Endothelial cell of umbilical vein (primary cell): ENCODE data around the gene CEACAM5. TPM values are rescaled to one million over a fixed set of nuclear protein-coding genes. Genes with fewer than 3 reads are reported as not detected.

Source experiments
- BruUV-seq: library from RNA; stranded (reverse); fragments of 400-500 nt; replicated peaks from 2 replicates; lab custom pipeline; 2021; lab: Mats Ljungman, UMichigan
- CTCF ChIA-PET: fragments of 300-600, 350-600 bp; sonication (Branson Sonifier 250); formaldehyde crosslinking; loops from one replicate; lab custom pipeline; 2021; ENCODE audit warnings: antibody characterized with exemption, inconsistent platforms; lab: Charles Lee
- POLR2A ChIA-PET: fragments of 300-600, 350-600 bp; sonication (Branson Sonifier 250); formaldehyde crosslinking; loops from one replicate; lab custom pipeline; 2021; ENCODE audit warnings: antibody characterized with exemption, inconsistent platforms; lab: Charles Lee
- DNase-seq: peaks from one replicate; pipeline ENCODE4 v3.0.0-alpha.2; 2011; ENCODE audit warnings: low read depth, low spot score
- FAIRE-seq: peaks from 2 replicates; lab custom pipeline; 2011; peaks lifted over from hg19 to GRCh38; lab: Jason Lieb, UNC
- H2AFZ ChIP-seq: 2 replicates; pipeline ENCODE4 v1.6.0; 2012; ENCODE audit warnings: low read depth, low read length, control low read depth, inconsistent platforms
- H3K27ac ChIP-seq: 2 replicates; pipeline ENCODE4 v1.5.1; 2011; ENCODE audit warnings: low read depth, mild to moderate bottlenecking, control low read depth, low read length, moderate library complexity; ENCODE audit not compliant: insufficient read depth
- H3K27me3 ChIP-seq, 2 experiments: 2 replicates each; pipeline versions ENCODE4 v1.6.0 to v1.6.1; 2011; ENCODE audit warnings: low read length in 2 of 2, mixed read lengths in 1 of 2; ENCODE audit not compliant: control insufficient read depth in 2 of 2, insufficient read depth in 2 of 2
- H3K36me3 ChIP-seq, 2 experiments: 2 replicates in 1 of 2; 3 replicates in 1 of 2; pipeline ENCODE4 v1.5.1; 2011; ENCODE audit warnings: low read length in 2 of 2, mild to moderate bottlenecking in 1 of 2, moderate library complexity in 1 of 2; ENCODE audit not compliant: control insufficient read depth in 2 of 2, insufficient read depth in 2 of 2; ENCODE audit errors: extremely low read depth in 1 of 2
- H3K4me1 ChIP-seq: 3 replicates; pipeline ENCODE4 v1.5.1; 2011; ENCODE audit warnings: mild to moderate bottlenecking, low read length; ENCODE audit not compliant: control insufficient read depth, insufficient read depth; ENCODE audit errors: extremely low read depth
- H3K4me2 ChIP-seq: 2 replicates; pipeline ENCODE4 v1.6.1; 2011; ENCODE audit warnings: low read length, control low read depth, mixed read lengths; ENCODE audit not compliant: insufficient read depth
- H3K4me3 ChIP-seq, 3 experiments: fragments of 200-600 bp in 1 of 3; sonication (generic), shearing (Covaris generic) in 1 of 3; replicated peaks in 1 of 3; 2 replicates each; pipeline ENCODE4 v1.5.1; 2011 to 2016; ENCODE audit warnings: control low read depth in 3 of 3, low read length in 3 of 3, mild to moderate bottlenecking in 2 of 3, inconsistent platforms in 1 of 3, low read depth in 1 of 3, moderate library complexity in 1 of 3; ENCODE audit not compliant: insufficient read depth in 1 of 3
- H3K79me2 ChIP-seq: 2 replicates; pipeline ENCODE4 v1.6.0; 2012; ENCODE audit warnings: low read length, inconsistent platforms; ENCODE audit not compliant: control insufficient read depth, insufficient read depth
- H3K9ac ChIP-seq: replicated peaks from 2 replicates; pipeline ENCODE3; 2011; ENCODE audit warnings: low read length, control low read depth; ENCODE audit not compliant: insufficient read depth; ENCODE audit errors: extremely low read depth
- H3K9me1 ChIP-seq: replicated peaks from 3 replicates; pipeline ENCODE4 v1.6.0; 2011; ENCODE audit warnings: mild to moderate bottlenecking, low read length; ENCODE audit not compliant: control insufficient read depth, insufficient read depth; ENCODE audit errors: extremely low read depth
- H3K9me3 ChIP-seq: replicated peaks from 2 replicates; pipeline ENCODE4 v1.5.1; 2012; ENCODE audit warnings: low read length, inconsistent platforms; ENCODE audit not compliant: control insufficient read depth, insufficient read depth
- H4K20me1 ChIP-seq: replicated peaks from 2 replicates; pipeline ENCODE3; 2011; ENCODE audit warnings: mild to moderate bottlenecking, low read length; ENCODE audit not compliant: control insufficient read depth, insufficient read depth; ENCODE audit errors: extremely low read depth
- EZH2 ChIP-seq: IDR thresholded peaks from 2 replicates; pipeline ENCODE4 v1.6.1; 2012; ENCODE audit warnings: borderline replicate concordance, low read depth, mild to moderate bottlenecking, moderate library complexity, low read length, inconsistent platforms; ENCODE audit not compliant: severe bottlenecking
- FOS ChIP-seq: IDR thresholded peaks from 2 replicates; pipeline ENCODE4 v1.6.1; 2011; ENCODE audit warnings: mild to moderate bottlenecking, low read length, moderate library complexity, borderline replicate concordance; ENCODE audit not compliant: insufficient read depth
- GATA2 ChIP-seq: IDR thresholded peaks from 2 replicates; pipeline ENCODE4 v1.7.0; 2011; ENCODE audit warnings: low read depth, mild to moderate bottlenecking, moderate library complexity, mixed read lengths, low read length; ENCODE audit not compliant: insufficient read length, insufficient read depth
- JUN ChIP-seq: IDR thresholded peaks from 2 replicates; pipeline ENCODE4 v1.6.1; 2011; ENCODE audit warnings: borderline replicate concordance, low read depth; ENCODE audit not compliant: insufficient read length, insufficient read depth
- MYC ChIP-seq: IDR thresholded peaks from one replicate; pipeline ENCODE4 v1.6.1; 2011; ENCODE audit warnings: mild to moderate bottlenecking, low read depth, low read length
- POLR2A ChIP-seq: IDR thresholded peaks from 2 replicates; pipeline ENCODE4 v1.6.1; 2012; ENCODE audit warnings: low read depth, mild to moderate bottlenecking, control low read depth, low read length
- POLR2AphosphoS5 ChIP-seq: IDR thresholded peaks from 2 replicates; pipeline ENCODE4 v1.6.1; 2012; ENCODE audit warnings: low read depth, mild to moderate bottlenecking, control low read depth, low read length, moderate library complexity; ENCODE audit not compliant: insufficient read depth
- dilution Hi-C: fragments of 300-500 bp; cut with MboI; formaldehyde crosslinking; loops from one replicate; pipeline ENCODE4 v1.15.0; 2019; ENCODE audit warnings: low sequenced_read_pairs; ENCODE audit not compliant: extremely low pct_ligation_motif_present
- intact Hi-C: fragments of 100-400 bp; cut with micrococcal nuclease; formaldehyde crosslinking; loops from one replicate; pipeline ENCODE4 v1.10.0; 2022
- polyA plus RNA-seq, 4 experiments: library from polyadenylated mRNA; depleted of rRNA in 3 of 4; stranded (reverse) in 3 of 4; unstranded in 1 of 4; fragments of >200 nt; gene quantifications; 2 replicates each; pipeline versions ENCODE4 v1.2.1 to v1.2.3, GENCODE V29; 2011 to 2012; ENCODE audit warnings: missing spikeins in 1 of 4
- total RNA-seq: library from RNA; stranded (reverse); gene quantifications from 2 replicates; pipeline ENCODE4 v1.2.3, GENCODE V29; 2021
- TF ChIP-seq, protein P1 (sequence below): IDR thresholded peaks from 2 replicates; pipeline ENCODE4 v1.6.1; 2011; ENCODE audit not compliant: insufficient read depth, insufficient read length
- TF ChIP-seq, protein P2 (sequence below), 2 donors: IDR thresholded peaks; 1 replicate in 1 of 2; 2 replicates in 1 of 2; pipeline ENCODE4 v1.5.1; 2011; ENCODE audit warnings: low read length in 2 of 2, mild to moderate bottlenecking in 2 of 2, moderate library complexity in 2 of 2, control low read depth in 1 of 2, inconsistent platforms in 1 of 2, low read depth in 1 of 2; ENCODE audit not compliant: insufficient read depth in 1 of 2; ENCODE audit errors: extremely low read depth in 1 of 2

Gene CEACAM5
- total and polyA plus RNA-seq, 2 donors (not counting 3 experiments of a cell fraction or from before 2014, with no cell fraction given) = not detected

DNA sequence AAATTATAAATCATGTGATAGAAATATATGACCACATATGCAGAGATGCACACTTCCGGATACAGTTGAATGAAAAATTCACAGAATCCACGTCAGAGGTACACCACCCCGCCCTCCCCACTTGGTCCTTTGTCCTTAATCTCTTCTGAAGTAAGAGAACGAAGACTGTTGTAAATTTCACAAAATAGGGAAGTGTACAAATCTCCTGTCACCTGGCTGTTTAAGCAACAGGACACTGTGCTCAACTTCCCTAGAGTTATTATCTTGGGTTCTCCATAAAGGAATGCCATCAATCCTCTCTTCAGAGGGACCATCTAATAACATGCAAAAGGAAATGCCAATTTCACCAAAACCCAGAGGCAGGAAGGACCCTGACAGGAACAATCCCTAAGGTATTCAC lies 36.4 kb downstream of the CEACAM5 start:
- FAIRE-seq = no peak
- intact Hi-C loops = no loop called here
- Histone ChIP-seq H3K36me3 (no peaks in the 10 kb centered on the region), H2AFZ (no peak overlapping the region), H3K27ac (no peak overlapping the region), H4K20me1 (no peaks in the 10 kb centered on the region), H3K9ac (no peak overlapping the region), H3K79me2 (no peaks in the 10 kb centered on the region), H3K27me3 (peaks cover 7 to 12% of the 10 kb centered on the region in 2 experiments), H3K9me1 (no peaks in the 10 kb centered on the region), H3K4me1 (no peaks in the 10 kb centered on the region), H3K4me3 (no peak overlapping the region), H3K4me2 (no peak overlapping the region), H3K9me3 (no peaks in the 10 kb centered on the region)
- dilution Hi-C loops = no loop called here
- no peak for DNase-seq
- TF ChIP-seq POLR2AphosphoS5 = no peak
- BruUV-seq = no TSS peak
- ChIA-PET CTCF (interaction anchor here (1.0 to 1.6 kb wide), 3 partner anchors 8 to 103 kb away, joined by 3 to 5 read pairs (median 3); no protein-coding TSS in a partner anchor), POLR2A (no interaction called here)

DNA sequence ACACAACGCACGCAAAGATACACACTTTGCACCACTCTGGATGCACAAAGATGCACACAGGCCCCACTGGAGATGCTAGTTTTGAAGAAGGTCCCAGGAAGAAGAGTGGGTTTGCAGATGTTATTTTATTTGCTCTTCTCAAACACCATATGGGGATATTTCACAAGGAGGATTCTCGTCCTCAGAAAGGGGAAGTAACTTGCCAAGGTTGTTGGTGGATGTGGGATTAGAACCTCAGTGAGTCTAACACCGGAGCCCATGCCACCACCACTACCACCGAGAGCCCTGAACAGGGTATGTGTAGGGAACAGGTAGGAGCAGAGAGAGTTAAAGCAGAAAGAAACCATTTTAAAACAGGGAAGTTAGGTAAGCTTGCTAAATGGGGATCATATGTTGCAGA lies 37.3 kb downstream of the CEACAM5 start:
- no TSS peak for BruUV-seq
- no peaks in the 10 kb centered on the region for H4K20me1 ChIP-seq
- no peaks in the 10 kb centered on the region for H3K9me3 ChIP-seq
- H3K4me1 ChIP-seq = no peaks in the 10 kb centered on the region
- H3K4me3 ChIP-seq = no peak overlapping the region
- H2AFZ ChIP-seq = no peak overlapping the region
- intact Hi-C loops = loop anchor here (2.0 kb wide), 1 partner anchor 39 kb away; no protein-coding TSS in a partner anchor
- ChIA-PET POLR2A (no interaction called here), CTCF (interaction anchor here (1.0 kb wide), 2 partner anchors 7 to 39 kb away, joined by 3 read pairs; no protein-coding TSS in a partner anchor)
- no peak overlapping the region for H3K27ac ChIP-seq
- no peak overlapping the region for H3K9ac ChIP-seq
- H3K9me1 ChIP-seq = no peaks in the 10 kb centered on the region
- dilution Hi-C loops = no loop called here
- FAIRE-seq (no peak), DNase-seq (no peak)
- peaks cover 8 to 12% of the 10 kb centered on the region in 2 experiments for H3K27me3 ChIP-seq
- H3K36me3 ChIP-seq = no peaks in the 10 kb centered on the region
- H3K4me2 ChIP-seq = no peak overlapping the region
- TF ChIP-seq POLR2AphosphoS5 (no peak), POLR2A (no peak), EZH2 (no peak), JUN (no peak), GATA2 (no peak), MYC (no peak), FOS (no peak)
- TF ChIP-seq, protein P1, sequence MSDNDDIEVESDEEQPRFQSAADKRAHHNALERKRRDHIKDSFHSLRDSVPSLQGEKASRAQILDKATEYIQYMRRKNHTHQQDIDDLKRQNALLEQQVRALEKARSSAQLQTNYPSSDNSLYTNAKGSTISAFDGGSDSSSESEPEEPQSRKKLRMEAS = no peak
- TF ChIP-seq, protein P2, sequence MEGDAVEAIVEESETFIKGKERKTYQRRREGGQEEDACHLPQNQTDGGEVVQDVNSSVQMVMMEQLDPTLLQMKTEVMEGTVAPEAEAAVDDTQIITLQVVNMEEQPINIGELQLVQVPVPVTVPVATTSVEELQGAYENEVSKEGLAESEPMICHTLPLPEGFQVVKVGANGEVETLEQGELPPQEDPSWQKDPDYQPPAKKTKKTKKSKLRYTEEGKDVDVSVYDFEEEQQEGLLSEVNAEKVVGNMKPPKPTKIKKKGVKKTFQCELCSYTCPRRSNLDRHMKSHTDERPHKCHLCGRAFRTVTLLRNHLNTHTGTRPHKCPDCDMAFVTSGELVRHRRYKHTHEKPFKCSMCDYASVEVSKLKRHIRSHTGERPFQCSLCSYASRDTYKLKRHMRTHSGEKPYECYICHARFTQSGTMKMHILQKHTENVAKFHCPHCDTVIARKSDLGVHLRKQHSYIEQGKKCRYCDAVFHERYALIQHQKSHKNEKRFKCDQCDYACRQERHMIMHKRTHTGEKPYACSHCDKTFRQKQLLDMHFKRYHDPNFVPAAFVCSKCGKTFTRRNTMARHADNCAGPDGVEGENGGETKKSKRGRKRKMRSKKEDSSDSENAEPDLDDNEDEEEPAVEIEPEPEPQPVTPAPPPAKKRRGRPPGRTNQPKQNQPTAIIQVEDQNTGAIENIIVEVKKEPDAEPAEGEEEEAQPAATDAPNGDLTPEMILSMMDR (IDR thresholded peaks at IDR 0.05; ENCODE audit: extremely low read depth in 1 of 2, insufficient read depth in 1 of 2, low read depth in 1 of 2, low read length in 2 of 2) = no peak
- no peaks in the 10 kb centered on the region for H3K79me2 ChIP-seq
